Fibroblast of skin of right quadriceps (primary cell): Measurements from ENCODE around the gene ZSWIM9.

ENCODE experiments used
- DNase-seq: peaks from one replicate; pipeline ENCODE4 v3.0.0-alpha.2; 2013

Gene ZSWIM9

GRCh38 chr19:48169939-48170803 is at the start of gene ZSWIM9, which contains the start of gene LIG1:
ZSWIM9 (plus strand) TSS chr19:48170680; CDS start chr19:48171803, 1,123 bp downstream.
LIG1 (minus strand) TSS chr19:48170344; CDS start chr19:48165566, 4,778 bp downstream.
- peak; percentile 97 for DNase-seq

- DNase-seq = no peak
Measured at GRCh38 chr19:48121066-48121465, 49.4 kb upstream of the ZSWIM9 start.

- DNase-seq = no peak
Measured at GRCh38 chr19:48121909-48122371, 48.5 kb upstream of the ZSWIM9 start.

- DNase-seq = no peak
Measured at GRCh38 chr19:48122421-48122820, 48.1 kb upstream of the ZSWIM9 start.

DNA sequence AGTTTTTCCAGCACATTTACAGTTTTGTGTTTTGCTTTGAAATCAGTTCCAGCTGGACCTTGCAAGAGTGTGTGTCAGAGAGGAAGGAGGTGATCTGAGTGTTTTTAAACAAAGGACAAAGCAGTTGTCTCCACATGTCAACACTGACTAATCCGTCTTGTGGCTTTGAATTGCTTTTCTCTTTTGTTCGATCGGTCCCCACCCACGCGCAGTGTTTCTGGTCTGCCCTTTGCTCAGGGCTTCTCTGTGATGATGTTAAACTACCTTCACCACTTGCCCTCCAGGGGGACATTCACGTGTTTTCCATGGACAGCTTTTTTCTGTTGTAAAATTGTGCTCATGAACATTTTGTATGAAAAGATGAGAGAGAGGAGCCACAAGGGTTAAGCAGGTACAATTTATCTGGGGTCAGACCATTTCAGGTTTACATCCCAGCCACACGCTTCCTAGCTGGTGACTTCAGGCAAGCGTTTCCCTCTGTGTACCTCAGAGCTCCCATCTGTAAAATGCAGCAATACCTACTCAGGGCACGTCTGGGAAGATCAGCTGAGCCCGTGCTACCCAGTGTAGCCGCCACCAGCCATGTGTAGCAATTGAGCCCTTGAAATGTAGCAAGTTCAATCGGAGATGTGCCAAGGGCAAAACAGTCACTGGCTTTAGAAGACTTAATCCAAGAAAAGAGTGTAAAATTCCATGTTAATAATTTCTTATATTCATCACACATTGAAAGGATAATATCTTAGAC is 46.4 kb upstream of the ZSWIM9 start:
- peak; percentile 47 for DNase-seq

GRCh38 chr19:48127561-48127960 is 42.9 kb upstream of the ZSWIM9 start:
- DNase-seq = no peak

GRCh38 chr19:48133094-48133493 is 37.4 kb upstream of the ZSWIM9 start:
- no peak for DNase-seq

GRCh38 chr19:48135411-48135810 is 35.1 kb upstream of the ZSWIM9 start:
- no peak for DNase-seq

GRCh38 chr19:48136547-48136946 is 33.9 kb upstream of the ZSWIM9 start:
- DNase-seq = no peak

GRCh38 chr19:48137411-48137810 is 33.1 kb upstream of the ZSWIM9 start:
- no peak for DNase-seq

DNA sequence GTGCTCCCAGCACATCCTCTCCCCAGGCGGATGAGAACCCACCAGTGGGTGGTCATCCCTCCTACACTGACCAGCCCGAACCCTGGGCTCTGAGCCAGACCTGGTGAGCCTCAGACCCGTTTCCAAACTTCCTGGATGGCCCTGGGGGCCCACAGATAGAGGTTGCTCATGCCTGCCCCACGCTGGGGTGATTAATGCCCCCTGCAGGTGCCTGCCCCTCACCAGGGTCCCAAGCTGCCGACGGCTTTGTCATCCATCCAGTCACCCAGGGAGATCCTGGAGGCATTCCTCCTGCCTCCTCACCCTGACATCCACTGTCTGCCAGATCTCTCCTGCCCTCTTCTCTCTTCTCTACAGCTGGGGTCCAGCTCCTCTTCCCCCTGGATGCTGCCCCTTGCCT is 31.4 kb upstream of the ZSWIM9 start:
- no peak for DNase-seq

GRCh38 chr19:48147597-48148175 is 22.8 kb upstream of the ZSWIM9 start:
- DNase-seq = no peak

DNA sequence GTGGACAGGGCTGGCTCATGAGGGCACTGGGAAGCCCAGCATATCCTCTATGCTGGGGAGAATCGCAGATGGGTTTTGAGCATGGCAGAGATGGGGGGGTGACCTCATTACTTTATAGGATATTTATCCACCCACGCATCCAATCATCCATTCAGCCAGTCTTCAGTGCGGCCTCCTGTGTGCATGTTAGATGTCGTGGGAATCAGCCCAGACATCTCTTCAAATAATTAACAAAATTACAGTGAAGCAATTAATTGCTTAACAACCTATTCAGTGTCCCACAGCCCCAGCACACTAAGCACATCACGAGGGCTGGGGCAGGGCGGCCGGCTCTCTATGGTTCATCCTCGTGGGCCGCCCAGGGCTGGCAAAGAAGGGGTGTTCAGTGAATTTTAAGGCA is 21.9 kb upstream of the ZSWIM9 start:
- DNase-seq = no peak

- no peak for DNase-seq
Measured at GRCh38 chr19:48149430-48149829, 21.1 kb upstream of the ZSWIM9 start.

DNA sequence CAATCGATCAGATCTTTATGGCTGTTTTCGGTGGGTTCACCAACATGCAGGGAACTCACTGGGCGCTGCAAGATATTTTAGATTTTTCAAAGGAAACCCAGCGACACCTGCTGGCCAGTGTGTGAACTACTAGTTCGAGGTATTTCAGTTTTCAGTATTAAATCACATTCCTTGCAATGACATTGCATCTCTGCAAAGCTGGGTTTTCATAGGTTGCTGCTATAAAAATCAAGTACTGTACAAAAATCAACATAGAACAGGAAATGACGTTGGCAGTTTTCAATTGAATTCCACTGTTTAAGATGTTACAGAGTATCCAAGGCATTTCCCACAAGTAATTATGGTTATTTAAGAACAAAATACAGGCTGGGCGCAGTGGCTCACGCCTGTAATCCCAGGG is 17.9 kb upstream of the ZSWIM9 start:
- DNase-seq = peak; percentile 59

DNA sequence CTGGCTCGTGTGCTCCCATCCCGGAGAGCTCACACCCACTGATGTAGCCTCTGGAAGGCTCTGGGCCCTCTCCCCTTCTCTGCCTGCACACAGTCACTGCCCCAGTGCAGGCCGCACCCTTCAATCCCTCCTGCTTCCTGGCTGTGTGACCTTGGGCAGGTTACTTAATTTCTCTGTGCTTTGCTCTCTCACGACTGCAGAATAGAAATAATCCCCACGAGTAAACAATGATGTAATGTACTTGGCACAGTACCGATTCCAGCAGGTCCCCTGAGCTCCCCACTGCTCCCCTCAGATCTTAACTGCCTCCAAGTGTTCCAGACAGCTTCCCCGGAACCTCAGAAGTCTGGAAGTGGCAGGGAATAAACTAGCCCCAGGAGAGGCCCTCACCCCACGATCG is 16.5 kb upstream of the ZSWIM9 start:
- DNase-seq = no peak

GRCh38 chr19:48158210-48158790 is 12.2 kb upstream of the ZSWIM9 start:
- no peak for DNase-seq

GRCh38 chr19:48168689-48169088 is 1.8 kb upstream of the ZSWIM9 start:
- DNase-seq = no peak

GRCh38 chr19:48169578-48169938 is 922 bp upstream of the ZSWIM9 start:
- peak; percentile 61 for DNase-seq

- DNase-seq = no peak
Measured at GRCh38 chr19:48170817-48171347, 402 bp downstream of the ZSWIM9 start.

DNA sequence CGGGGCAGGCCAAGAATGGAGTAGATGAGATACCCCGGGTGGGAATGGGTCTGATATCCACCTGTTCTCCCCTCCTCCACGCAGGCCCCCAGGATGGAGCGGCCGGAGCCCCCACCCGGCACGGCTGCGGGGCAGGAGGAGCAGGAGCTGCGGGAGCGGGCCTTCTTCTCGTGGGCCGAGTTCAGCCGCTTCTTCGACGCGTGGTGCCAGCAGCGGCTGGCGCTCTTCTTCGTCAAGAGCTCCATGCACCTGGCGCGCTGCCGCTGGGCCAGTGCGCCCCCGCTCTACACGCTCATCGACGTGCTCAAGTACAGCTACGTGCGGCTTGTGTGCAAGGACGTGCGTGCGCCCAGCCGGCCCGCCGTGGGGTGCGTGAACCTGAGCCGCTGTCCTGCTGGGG is 1.2 kb downstream of the ZSWIM9 start:
- DNase-seq = no peak

DNA sequence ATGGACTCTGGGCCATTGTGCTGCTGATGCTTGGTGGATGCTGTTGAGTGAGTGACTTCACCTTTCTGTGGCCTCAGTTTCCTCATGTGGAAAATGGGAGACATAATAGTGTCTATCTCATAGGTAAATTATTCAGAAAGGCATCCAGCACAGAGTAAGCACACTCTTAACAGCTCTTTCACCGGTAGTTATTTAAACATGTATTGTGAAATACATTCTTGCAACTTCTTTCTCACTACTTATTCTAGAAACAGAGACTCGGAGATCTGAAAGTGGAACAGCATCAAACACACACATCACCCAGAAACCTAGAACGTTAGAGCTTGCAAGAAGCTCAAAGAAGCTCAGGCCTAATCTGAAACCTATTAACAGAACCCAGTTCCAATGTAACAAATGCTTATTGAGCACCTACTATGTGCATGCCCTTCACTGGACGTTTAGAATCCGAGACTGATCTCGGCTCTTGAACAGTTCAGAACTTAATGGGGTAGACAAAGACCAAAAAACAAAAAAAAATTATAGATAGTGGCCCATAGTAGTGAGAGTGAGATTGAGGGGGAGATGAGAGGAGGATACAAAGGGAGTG is 4.1 kb downstream of the ZSWIM9 start:
- DNase-seq = no peak

DNA sequence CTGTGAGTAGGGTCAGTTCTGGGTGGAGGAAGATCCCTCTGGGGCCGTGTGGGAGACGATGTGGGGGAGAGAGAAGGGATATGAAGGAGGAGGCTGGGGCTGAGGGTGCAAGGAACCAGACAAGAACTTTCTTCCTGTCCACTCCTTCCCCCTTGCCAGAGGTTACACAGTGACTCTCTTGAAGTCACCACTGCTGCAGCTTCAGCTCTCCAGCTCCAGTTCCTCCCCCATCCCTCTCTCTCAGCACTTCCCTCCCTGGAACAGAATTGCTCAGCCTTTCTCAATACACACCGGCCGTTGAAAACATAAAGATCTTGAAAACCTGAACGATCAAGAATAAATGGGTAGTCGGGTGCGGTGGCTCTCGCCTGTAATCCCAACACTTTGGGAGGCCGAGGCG is 5.1 kb downstream of the ZSWIM9 start:
- DNase-seq = no peak
